K562 (cell line): ENCODE data around the gene PPP1R14D. TPM values are rescaled to one million over a fixed set of nuclear protein-coding genes. Genes with fewer than 3 reads are reported as not detected.

Experiments
- BMI1 ChIP-seq: fragments of 150-350 bp; IDR thresholded peaks from 2 replicates; pipeline ENCODE4 v1.6.1; 2014; ENCODE audit warnings: low read length
- BRD9 ChIP-seq: fragments of 450-650 bp; IDR thresholded peaks from 2 replicates; pipeline ENCODE4 v1.6.1; 2018; ENCODE audit warnings: low read depth; ENCODE audit not compliant: partially characterized antibody
- CBFA2T2 ChIP-seq: fragments of 450-650 bp; conservative IDR thresholded peaks from 2 replicates; pipeline ENCODE4 v1.6.1; 2017; ENCODE audit warnings: mild to moderate bottlenecking
- CHD2 ChIP-seq: IDR thresholded peaks from 2 replicates; pipeline ENCODE4 v1.6.1; 2011; ENCODE audit warnings: low read depth, low read length
- EGR1 ChIP-seq: fragments of 450-650 bp; conservative IDR thresholded peaks from 2 replicates; pipeline ENCODE4 v1.6.1; 2017; ENCODE audit warnings: mild to moderate bottlenecking
- EP400 ChIP-seq: fragments of 450-650 bp; IDR thresholded peaks from 2 replicates; pipeline ENCODE4 v1.6.1; 2017; ENCODE audit warnings: antibody characterized with exemption, mild to moderate bottlenecking, moderate library complexity
- ESRRB ChIP-seq: fragments of 250-450 bp; sonication (Bioruptor Pico); IDR thresholded peaks from 2 replicates; pipeline ENCODE4 v1.5.0; 2020; ENCODE audit warnings: mild to moderate bottlenecking, moderate library complexity, borderline replicate concordance
- MAZ ChIP-seq, 2 experiments: fragments of 450-650 bp in 1 of 2; sonication (generic) in 1 of 2; formaldehyde crosslinking; IDR thresholded peaks in 1 of 2; conservative IDR thresholded peaks in 1 of 2; 2 replicates each; pipeline versions ENCODE4 v1.4.0 to v1.5.0; 2020; ENCODE audit warnings: mild to moderate bottlenecking in 1 of 2, missing genetic modification reagents in 1 of 2
- MYC ChIP-seq, 2 experiments: fragments of 250-450 bp in 1 of 2; sonication (Bioruptor Pico) in 1 of 2; IDR thresholded peaks; 2 replicates each; pipeline versions ENCODE4 v1.5.1 to v1.6.1; 2012 to 2021; ENCODE audit warnings: low read depth in 2 of 2, borderline replicate concordance in 1 of 2, improper control_type of control experiment in 1 of 2, low read length in 1 of 2, mild to moderate bottlenecking in 1 of 2, moderate library complexity in 1 of 2
- POLR2AphosphoS2 ChIP-seq: IDR thresholded peaks from 2 replicates; pipeline ENCODE4 v1.6.1; 2012; ENCODE audit warnings: low read length, improper control_type of control experiment
- POLR2B ChIP-seq: fragments of 450-650 bp; IDR thresholded peaks from 2 replicates; pipeline ENCODE4 v1.6.1; 2018; ENCODE audit warnings: low read depth; ENCODE audit not compliant: partially characterized antibody
- POLR2G ChIP-seq: fragments of 200-400 bp; formaldehyde crosslinking; IDR thresholded peaks from 2 replicates; pipeline ENCODE4 v1.6.1; 2017; ENCODE audit warnings: low read depth, mild to moderate bottlenecking, antibody characterized with exemption, low read length, moderate library complexity
- SP2 ChIP-seq: IDR thresholded peaks from 2 replicates; pipeline ENCODE4 v1.6.1; 2011; ENCODE audit warnings: mild to moderate bottlenecking, low read depth, low read length, moderate library complexity; ENCODE audit not compliant: poor library complexity, severe bottlenecking; ENCODE audit errors: extremely low read depth
- TAF9B ChIP-seq: fragments of 450-650 bp; IDR thresholded peaks from 2 replicates; pipeline ENCODE4 v1.6.1; 2018; ENCODE audit warnings: mild to moderate bottlenecking; ENCODE audit not compliant: partially characterized antibody
- TBP ChIP-seq: optimal IDR thresholded peaks from 2 replicates; pipeline ENCODE3; 2011; ENCODE audit warnings: low read depth, low read length, improper control_type of control experiment
- XRCC5 ChIP-seq: fragments of 200-400 bp; formaldehyde crosslinking; IDR thresholded peaks from 2 replicates; pipeline ENCODE4 v1.6.1; 2017; ENCODE audit warnings: low read depth, mild to moderate bottlenecking, low read length
- ZNF3 ChIP-seq: fragments of 250-450 bp; sonication (Bioruptor Pico); IDR thresholded peaks from 2 replicates; pipeline ENCODE4 v1.5.0; 2021; ENCODE audit warnings: mild to moderate bottlenecking, moderate library complexity
- ZNF77 ChIP-seq: fragments of 250-450 bp; sonication (Bioruptor Pico); IDR thresholded peaks from 2 replicates; pipeline ENCODE4 v1.5.0; 2020
- ZNF780A ChIP-seq: fragments of 250-450 bp; sonication (Bioruptor Pico); IDR thresholded peaks from 2 replicates; pipeline ENCODE4 v1.5.0; 2021; ENCODE audit warnings: mild to moderate bottlenecking
- ZNF830 ChIP-seq: fragments of 250-450 bp; sonication (Bioruptor Pico); IDR thresholded peaks from 2 replicates; pipeline ENCODE4 v1.5.0; 2021; ENCODE audit warnings: mild to moderate bottlenecking
- polyA plus RNA-seq, 8 experiments: library from polyadenylated mRNA; depleted of rRNA in 4 of 8; stranded (reverse) in 5 of 8; unstranded in 3 of 8; fragments of >200 nt; fragmentation: Nextera tagmentation in 2 of 8; fragmentation: Illumina TruSeq in 1 of 8; extraction: Ambion mirVana in 2 of 8; extraction: Trizol in 1 of 8; gene quantifications; 2 replicates each; pipeline versions ENCODE4 v1.2.1 to v1.2.3, GENCODE V29; 2011 to 2014; ENCODE audit warnings: inconsistent platforms in 1 of 8, missing spikeins in 1 of 8
- total RNA-seq, 7 experiments: library from RNA; depleted of rRNA in 6 of 7; stranded (reverse); fragments of >200 nt in 6 of 7; fragmentation: Illumina TruSeq in 2 of 7; extraction: Trizol in 2 of 7; gene quantifications; 2 replicates each; pipeline versions ENCODE4 v1.2.1 to v1.2.3, GENCODE V29; 2011 to 2021; ENCODE audit warnings: low replicate concordance in 1 of 7
- TF ChIP-seq, protein P1 (sequence below): fragments of 450-650 bp; formaldehyde crosslinking; IDR thresholded peaks from 2 replicates; pipeline ENCODE4 v1.4.0; 2020; ENCODE audit warnings: mild to moderate bottlenecking
- TF ChIP-seq, protein P2 (sequence below): fragments of 250-450 bp; sonication (Bioruptor Pico); IDR thresholded peaks from 2 replicates; pipeline ENCODE4 v1.4.0; 2020; ENCODE audit warnings: mild to moderate bottlenecking, moderate library complexity
- TF ChIP-seq, protein P3 (sequence below): fragments of 450-650 bp; conservative IDR thresholded peaks from 2 replicates; pipeline ENCODE4 v1.6.1; 2016; ENCODE audit warnings: missing genetic modification characterization, low read depth, mild to moderate bottlenecking, control low read depth, missing compliant biosample characterization

PPP1R14D gene
- total and polyA plus RNA-seq, 9 of the 15 experiments (the other 6 are each of a cell fraction or from before 2014, with no cell fraction given): 0.11 to 0.18 TPM; not detected in 7

DNA sequence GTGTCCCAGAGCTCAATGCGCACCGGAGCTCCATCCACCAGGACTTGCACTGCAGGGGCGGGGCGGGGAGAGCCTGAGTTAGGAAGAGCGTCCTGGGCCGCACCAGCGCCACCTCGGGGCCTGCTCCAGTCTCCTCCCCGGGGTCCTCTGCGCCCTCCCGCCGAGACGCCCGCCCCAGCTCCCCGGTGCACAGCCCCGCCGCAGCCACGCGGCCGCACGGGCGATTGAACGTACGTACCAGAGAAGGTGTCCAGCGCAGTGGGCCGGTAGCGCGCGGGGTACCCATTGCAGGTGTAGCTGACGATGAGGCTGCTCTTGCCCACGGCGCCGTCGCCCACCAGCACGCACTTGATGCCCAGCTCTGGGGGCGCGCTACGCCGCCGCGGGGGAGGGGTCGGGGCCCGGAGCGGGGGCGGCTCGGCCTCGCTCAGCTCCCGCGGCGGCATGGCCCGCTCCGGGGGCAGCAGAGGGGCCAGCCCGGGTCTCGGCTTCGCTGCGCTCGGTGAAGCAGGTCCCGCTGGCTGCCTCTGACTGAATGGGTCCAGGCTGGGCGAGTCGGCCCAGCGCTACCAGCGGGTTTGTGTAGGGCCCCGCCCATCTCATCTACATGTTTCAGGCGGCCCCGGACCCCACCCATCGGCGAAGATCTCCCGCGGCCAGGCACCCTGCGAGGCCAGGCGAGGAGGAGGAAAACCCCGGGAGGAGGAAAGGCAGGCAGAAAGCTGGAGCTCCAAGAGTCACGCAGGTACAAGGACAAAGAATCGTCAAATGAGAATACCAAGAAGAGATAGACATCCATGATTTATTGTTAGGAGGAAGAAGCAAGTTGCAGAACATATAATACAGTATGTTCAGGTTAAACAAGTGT is 45.4 kb upstream of the PPP1R14D start, which contains the start of gene RHOV (continued):
- no peak for TF ChIP-seq POLR2AphosphoS2
- no peak for TF ChIP-seq SP2
- no peak for TF ChIP-seq TAF9B
- TF ChIP-seq CBFA2T2: no peak
- TF ChIP-seq MYC (IDR thresholded peaks at IDR 0.05; ENCODE audit: low read depth, low read length): peak; percentile 74
- TF ChIP-seq MYC (CRISPR knock-in tag; IDR thresholded peaks at IDR 0.05; ENCODE audit: borderline replicate concordance, low read depth): no peak
- no peak for TF ChIP-seq ZNF830 (CRISPR knock-in tag)
- TF ChIP-seq, protein P1, sequence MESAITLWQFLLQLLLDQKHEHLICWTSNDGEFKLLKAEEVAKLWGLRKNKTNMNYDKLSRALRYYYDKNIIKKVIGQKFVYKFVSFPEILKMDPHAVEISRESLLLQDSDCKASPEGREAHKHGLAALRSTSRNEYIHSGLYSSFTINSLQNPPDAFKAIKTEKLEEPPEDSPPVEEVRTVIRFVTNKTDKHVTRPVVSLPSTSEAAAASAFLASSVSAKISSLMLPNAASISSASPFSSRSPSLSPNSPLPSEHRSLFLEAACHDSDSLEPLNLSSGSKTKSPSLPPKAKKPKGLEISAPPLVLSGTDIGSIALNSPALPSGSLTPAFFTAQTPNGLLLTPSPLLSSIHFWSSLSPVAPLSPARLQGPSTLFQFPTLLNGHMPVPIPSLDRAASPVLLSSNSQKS: no peak
- peak; percentile 80 for TF ChIP-seq TBP
- TF ChIP-seq XRCC5: no peak
- TF ChIP-seq POLR2B: no peak
- TF ChIP-seq MAZ (CRISPR knock-in tag; conservative IDR thresholded peaks at IDR 0.05 in 1 of 2, IDR thresholded peaks at IDR 0.05 in 1 of 2): peak; percentile 51 to 87; a peak in 3 of 4 replicates
- TF ChIP-seq, protein P2, sequence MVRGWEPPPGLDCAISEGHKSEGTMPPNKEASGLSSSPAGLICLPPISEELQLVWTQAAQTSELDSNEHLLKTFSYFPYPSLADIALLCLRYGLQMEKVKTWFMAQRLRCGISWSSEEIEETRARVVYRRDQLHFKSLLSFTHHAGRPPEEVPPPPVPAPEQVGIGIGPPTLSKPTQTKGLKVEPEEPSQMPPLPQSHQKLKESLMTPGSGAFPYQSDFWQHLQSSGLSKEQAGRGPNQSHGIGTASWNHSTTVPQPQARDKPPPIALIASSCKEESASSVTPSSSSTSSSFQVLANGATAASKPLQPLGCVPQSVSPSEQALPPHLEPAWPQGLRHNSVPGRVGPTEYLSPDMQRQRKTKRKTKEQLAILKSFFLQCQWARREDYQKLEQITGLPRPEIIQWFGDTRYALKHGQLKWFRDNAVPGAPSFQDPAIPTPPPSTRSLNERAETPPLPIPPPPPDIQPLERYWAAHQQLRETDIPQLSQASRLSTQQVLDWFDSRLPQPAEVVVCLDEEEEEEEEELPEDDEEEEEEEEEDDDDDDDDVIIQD (CRISPR knock-in tag): no peak
- TF ChIP-seq ZNF3: no peak
- TF ChIP-seq ESRRB (CRISPR knock-in tag): no peak
- TF ChIP-seq EGR1: peak; percentile 44
- no peak for TF ChIP-seq BRD9
- no peak for TF ChIP-seq ZNF77 (CRISPR knock-in tag)
- peak; percentile 62 for TF ChIP-seq EP400
- peak; percentile 88 for TF ChIP-seq POLR2G
- no peak for TF ChIP-seq ZNF780A (CRISPR knock-in tag)
- TF ChIP-seq BMI1: no peak
- TF ChIP-seq CHD2: no peak
- TF ChIP-seq, protein P3, sequence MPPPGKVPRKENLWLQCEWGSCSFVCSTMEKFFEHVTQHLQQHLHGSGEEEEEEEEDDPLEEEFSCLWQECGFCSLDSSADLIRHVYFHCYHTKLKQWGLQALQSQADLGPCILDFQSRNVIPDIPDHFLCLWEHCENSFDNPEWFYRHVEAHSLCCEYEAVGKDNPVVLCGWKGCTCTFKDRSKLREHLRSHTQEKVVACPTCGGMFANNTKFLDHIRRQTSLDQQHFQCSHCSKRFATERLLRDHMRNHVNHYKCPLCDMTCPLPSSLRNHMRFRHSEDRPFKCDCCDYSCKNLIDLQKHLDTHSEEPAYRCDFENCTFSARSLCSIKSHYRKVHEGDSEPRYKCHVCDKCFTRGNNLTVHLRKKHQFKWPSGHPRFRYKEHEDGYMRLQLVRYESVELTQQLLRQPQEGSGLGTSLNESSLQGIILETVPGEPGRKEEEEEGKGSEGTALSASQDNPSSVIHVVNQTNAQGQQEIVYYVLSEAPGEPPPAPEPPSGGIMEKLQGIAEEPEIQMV: no peak
